Measurements from ENCODE around the gene LCLAT1.
A peak's percentile ranks its signal among the peaks of the same experiment; 100 is the strongest.

The LCLAT1 gene

DNA sequence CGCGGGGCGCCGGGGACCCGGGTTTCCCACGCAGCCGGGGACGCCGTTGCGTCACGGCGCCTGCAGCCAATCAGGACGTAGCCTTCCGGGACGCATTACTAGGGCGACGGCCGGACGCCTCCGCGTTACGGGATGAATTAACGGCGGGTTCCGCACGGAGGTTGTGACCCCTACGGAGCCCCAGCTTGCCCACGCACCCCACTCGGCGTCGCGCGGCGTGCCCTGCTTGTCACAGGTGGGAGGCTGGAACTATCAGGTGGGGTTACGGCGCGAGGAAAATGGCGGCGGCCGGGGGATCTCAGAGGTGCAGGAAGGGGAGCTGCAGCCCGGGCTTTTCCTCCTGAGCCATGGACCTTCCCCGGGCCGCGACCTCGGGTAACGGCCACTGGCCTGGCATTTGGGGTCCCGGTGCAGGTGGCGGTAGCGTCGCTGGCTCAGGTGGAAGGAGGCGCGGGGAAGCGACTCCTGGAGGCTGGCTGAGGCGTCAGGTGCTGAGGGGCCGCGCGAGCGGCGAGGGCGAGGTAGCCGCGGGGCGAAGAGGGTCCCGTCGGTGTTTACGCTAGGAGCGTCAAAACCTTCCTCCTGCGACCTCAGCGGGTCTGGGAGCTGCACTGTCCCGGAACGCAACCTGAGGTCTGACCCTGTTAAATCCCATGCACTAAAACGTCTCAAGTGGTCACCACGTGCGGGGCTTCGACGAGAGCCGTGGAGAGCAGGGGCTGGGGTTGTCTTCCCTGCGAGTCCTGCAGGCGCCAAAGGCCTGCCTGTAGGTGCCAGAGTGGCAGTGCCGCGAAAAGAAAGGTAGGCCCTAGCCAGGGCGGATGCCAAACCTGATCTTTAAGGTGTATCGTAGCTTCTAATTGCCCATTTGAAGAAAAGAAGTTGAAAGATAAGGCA, at the start of gene LCLAT1:
Gene LCLAT1, plus strand, starts transcription at position 98 of the 897 bp plus-strand sequence. CDS start 78,345 bp downstream, outside the sequence.
- peak; percentile 74 to 88 for DNase-seq

DNA sequence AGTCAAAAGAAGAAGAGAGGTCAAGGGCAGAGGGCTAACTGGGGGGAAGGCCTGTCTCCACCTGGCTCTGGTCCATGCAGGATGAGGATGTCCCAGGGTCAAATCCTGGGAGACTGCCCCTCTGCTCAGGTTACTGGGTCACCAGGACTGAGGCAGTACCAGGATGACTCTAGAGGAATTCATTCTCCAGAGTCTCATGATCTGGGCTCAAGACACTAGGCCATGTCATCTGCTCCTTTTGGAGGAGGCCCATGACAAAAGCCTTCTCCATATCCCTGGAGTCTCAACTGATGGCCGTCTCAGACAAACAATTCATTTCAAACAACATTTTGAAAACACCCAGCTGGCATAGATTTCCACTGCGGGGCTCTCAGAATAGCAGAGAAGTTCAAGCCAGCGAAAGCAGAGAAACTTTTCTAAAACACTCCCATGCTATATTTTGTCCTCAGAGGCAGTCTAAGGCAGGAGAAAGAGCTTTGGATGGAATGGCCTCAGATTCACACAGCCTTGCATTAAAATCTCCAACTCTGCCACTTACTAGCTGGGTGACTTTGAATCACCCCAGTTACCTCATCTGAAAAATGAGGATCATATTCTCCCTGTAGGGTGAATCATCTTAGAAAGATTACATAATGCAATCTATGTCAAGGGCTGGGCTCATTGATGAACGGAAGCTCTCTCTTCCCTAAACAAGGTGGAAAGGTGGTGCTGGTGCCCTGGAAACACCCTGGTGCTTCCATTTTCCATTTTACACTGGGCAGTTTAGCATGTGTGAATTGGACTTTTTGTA, 48.8 kb upstream of the LCLAT1 start:
- DNase-seq: peak; percentile 63 to 84

DNA sequence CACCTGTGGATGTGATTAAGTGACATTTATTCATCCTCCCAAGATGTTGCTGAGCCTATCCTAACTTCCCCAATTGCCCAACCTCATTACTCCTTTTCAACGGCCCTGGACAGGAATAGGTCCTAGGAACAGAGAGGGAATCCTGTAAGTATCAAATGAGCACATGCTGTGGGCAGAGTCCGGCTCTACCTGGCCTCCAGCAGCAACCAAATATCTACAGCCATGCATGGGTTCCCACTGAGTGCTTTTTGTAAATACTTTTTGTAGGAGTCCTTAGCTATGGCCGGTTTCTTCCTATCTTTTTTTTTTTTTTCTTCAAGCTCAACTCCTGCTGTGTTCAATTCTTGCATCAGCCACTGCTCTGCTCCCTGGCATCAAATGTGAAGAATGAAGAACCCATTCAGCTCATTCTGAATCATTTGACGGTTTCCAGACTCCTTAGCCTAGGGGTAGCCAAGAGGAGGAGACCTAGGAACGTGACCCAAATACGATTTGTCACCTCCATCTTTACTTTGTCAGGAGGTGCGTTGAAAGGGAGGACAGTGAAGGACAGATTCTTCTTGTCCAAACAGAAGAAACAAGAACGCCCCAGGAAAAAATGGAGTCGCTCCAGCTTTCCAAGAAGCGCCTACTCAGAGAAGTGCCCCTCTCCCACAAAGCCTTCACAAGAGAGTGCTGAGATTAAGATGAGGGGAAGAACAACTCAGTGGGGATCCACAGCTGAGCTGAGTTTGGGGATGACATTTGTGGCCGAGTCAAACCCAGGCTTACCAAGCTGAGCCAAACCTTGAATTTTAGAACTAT, 46.7 kb upstream of the LCLAT1 start:
- DNase-seq: no peak

DNA sequence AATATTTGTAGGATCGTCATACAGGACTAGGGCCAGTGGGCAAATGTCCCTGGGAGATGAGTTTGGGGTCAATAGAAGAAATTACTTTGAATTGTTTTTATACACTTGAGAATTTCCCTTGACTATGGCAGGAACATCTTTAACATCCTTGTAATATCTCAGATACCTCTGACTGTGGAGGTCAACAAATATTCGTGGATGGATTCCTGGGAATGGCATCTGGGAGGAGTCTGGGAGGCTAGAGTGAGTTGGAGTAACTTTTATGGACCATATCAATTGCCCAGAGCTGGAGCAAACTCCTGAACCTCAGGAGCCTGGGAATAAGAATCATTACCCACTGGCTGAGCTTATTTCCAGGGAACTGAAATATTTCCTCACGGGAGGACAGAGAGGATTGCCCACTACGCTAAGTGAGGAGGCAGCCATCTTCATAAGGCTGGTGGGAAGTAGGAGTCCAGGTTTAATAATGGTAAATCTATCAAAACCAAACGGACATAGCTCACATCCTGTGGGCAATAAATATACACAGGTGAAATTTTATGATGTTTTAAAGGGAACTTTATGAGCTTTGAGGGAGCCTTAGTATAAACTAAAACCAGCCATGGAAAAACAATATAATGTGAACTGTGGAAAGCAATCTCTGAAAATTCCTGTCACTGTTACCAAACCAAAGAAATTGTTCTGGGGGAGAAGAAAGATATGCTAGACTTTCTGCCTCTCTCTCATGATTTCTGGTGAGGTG, 44.4 kb upstream of the LCLAT1 start:
- DNase-seq: no peak

DNA sequence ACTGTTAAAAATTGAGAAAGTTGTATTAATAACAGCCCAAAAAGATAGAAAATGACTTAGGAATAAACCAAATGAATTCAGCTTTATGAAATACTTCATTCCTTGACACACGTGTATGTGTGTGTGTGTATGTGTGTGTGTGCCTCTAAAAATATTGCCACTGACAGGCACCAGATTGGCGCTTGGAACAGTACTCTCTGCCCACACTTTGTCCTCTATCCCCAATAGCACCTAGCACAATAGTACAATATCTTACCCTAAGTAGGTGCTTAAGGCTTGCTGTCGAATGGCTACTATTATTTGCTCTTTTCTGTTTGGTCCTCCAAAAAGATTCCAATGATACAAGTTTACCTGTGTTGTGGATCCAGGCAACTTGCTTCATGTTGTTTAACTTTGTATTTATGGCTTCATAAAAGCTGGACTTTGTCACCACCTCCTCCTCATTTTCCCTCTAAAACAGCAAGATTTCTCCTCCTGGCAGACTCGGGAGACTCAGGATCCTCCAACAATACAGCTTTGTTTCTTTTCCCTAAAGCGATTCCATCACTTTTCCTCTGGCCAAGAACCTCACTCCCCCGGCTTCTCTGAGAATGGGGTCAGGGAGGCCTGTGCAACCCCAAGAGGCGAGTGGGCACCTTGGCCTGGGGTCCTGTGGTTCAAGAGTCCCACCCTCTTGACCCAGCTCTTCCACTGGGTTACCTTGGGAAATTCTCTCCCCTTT, 43.3 kb upstream of the LCLAT1 start:
- DNase-seq: no peak

DNA sequence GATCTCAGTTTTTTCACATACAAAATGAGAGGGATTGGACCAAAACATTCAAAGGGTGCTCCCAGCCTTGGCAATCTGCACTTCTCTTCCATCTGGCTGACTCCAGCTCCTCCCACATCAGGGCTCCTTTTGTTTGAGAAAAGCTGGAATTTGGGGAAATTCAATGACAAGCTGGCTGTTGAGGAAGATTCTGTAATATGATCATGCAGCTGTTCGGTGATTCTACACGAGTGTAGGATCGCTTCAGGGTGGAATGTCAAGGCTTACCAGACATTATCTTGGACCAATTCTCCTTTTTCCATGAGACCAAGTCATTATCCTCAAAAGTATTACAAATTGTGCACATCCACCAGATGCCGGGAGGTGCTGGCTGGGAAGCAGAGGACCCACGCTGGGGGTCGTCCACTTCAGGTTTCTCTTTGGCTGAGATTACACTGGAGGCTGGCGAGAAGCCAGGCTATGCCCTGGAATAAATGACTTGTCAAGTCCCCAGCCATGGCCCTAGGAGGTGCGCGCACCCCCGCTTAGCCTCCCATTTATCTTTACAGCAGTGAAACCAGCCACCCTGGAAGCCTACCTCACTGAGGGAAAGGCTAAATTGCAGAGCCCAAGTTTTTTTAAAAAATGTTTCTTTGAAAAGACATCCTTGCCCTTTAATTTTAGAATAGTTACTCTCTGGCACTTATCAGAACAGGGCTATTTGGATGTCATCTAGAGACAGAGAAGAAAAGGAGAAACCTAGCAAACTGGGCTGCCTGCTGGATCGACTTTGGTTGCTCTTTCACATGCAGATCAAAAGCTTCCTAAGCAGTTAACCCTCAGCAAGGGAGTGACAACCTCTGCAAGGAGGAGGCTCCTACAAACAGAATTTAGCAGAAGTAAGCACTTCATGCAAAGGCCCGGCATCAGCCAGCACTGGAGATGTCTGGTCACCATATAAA, 42.5 kb upstream of the LCLAT1 start:
- DNase-seq: no peak

DNA sequence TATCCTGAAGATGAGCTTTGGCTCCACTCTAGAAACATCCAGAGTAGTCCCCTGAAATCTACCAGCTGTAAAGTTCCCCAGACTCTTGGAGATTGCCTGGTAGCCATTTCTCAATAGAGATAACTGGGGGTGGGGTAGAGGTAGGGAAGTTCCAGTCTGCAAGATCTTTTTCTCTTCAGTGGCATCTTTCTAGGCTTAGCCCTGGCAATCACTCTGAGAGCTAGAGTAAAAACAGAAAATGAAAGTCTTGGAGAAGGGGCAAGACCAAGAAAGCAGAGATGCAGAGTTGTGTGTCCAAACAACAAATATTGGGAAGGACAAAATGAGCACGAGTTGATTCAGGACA, 41.8 kb upstream of the LCLAT1 start:
- peak; percentile 52 to 84 for DNase-seq

DNA sequence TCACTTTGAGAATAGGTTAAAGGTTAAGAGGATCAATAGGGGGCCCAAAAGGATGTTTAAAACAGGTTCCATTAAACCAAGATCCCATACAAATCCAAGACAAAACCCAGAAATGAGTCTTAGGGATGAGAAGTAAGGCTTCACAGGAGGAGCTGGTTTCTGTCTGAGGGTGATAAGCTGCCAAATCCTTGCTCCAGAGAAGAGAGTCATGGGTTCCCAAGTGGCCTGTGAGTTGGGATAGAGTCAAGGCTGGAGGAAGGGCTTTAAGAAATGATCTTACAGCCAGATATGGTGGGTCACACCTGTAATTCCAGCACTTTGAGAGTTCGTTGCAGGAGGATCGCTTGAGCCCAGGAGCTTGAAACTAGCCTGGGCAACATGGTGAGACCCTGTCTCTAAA, 40.2 kb upstream of the LCLAT1 start:
- no peak for DNase-seq

DNA sequence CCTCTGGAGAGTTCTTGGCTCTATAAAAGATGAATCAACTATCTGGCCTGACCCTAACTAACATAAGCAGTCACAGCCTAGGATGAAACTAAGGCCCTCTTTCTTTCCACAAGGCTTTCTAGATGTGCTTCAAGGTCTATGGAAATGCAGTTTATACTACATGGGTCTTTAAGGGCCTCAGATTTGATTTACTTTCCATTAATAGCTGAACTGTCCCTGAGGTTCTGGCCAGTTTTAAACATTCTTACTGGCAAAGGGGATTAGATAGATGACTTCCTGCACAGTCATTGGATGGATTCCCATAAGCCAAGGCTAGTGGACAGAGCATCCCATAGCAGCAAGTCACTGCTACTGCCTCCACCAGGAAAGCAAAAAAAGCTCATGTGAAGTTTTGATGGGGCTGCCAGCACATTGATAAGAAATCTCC, 38.1 kb upstream of the LCLAT1 start:
- DNase-seq: no peak

DNA sequence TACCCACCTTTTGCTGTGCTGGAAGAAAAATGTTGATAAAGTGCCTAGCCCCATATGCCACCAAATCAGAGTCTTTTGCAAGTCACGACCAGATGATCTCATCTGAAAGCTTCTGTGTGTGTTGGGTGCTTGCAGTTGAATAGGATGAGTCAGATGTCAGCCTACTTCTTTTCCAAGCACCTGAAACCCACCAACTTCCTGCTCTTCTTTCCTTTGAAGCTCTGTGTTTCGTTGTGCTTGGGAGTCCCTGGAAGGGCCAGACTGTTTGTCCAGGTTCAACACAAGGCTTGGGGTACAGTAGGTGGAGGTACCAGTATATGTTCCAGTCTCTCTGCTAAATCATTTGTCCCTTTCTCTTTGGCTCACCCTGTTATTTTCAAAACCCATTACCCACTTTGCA, 36.8 kb upstream of the LCLAT1 start:
- peak in 1 of 2 donors; percentile 44 for DNase-seq

DNA sequence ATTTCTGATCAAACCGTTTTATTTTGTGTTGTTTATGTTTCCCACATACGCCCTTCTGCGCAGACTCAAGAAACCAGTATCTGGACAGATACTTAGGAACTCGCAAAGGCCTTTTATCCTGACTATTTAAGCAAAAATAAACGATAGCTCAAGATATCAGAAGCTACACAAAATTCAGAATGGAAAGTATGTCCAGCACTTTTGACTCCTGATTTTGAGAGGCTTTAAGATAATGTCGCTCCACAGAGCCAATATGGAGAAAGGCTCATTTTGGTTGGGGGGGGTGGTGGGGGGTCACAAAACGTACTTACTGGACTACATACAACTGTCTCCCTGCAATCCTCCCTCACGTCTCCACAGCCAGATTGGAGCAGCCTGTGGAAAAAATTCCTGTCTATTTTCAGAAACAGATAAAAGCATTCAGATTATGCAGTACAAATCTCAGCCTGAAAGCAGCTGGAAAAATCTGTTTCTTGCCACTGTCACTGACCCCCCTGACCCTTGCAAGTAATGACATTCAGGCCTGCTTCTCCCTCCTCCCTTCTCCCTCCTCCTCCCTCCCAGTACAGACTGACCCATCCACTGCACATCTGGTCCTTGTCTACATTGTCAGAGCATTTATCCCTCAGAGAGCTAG, 34.9 kb upstream of the LCLAT1 start:
- DNase-seq: no peak

DNA sequence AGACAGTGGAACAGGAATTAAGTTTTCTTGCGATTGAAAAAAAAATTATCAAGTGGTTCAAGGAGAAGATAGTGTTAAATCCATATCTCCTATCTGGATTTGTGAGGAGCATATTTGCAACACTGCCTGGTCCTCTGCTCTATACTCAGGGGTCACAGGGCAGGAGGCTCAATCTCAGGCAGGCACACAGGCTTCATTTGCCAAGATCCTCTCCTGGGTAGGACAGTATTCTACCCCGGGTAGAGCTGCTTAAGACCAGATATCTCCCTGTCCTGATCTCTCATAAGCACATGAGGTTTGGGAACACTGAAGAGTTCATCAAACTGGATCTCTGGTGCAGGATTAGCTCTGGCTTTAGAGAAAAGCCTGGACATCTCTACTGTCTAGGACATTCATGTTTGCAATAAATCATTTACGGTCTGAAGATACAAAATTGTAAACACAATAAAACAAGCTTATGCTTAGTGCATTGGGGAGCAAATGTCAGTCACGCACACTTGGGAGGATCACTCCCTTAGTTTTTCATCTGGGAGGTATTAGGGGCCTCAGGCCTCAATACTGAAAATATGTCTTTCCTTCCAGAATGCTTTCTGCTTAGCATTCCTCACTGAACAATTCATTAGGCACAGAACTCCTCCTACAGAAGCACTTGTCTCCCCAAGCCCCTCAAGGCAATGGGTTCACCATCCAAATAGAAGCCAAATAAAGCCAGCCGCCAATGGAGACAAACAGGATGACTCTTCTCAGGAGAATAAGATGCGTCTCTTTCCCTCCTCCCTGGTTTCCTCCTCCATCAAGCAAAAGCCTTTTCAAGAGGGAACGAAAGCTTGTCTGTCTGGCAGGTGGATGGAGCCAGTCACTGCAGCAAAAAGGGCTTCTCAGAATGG, 34.1 kb upstream of the LCLAT1 start:
- DNase-seq: no peak

DNA sequence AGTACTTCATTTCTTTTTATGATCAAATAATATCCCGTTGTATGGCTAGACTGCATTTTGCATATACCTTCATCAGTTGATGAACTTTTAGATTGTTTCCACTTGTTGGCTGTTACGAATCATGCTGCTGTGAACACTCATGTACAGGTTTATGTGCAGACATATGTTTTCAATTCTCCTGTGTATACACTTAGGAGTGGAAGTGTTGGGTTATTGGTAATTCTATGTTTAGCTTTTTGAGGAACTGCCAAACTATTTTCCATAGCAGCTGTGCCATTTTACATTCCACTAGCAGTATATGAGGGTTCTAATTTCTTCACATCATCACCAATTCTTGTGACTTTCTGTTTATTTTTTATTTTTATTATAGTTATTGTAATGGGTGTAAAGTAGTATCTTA, 32.1 kb upstream of the LCLAT1 start:
- DNase-seq: no peak

DNA sequence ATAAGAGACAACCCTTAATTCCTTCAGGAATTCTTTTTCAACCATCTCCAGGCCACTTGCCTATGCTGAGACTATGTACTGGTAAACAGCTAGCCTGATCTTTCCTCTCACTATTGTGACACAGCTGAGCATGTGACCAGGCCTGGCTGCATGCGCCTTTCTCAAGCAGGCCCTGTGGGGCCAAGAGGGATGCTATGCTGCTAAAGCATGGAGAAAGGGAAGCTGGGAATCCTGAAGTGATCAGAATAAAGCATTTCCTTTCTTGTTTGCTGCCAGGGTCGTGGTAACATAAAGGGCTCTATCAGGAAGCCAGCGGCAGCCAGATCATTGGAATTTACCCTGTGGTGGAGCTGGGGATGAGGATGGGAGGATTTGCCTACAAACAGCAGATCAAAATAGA, 29.8 kb upstream of the LCLAT1 start:
- DNase-seq: no peak

DNA sequence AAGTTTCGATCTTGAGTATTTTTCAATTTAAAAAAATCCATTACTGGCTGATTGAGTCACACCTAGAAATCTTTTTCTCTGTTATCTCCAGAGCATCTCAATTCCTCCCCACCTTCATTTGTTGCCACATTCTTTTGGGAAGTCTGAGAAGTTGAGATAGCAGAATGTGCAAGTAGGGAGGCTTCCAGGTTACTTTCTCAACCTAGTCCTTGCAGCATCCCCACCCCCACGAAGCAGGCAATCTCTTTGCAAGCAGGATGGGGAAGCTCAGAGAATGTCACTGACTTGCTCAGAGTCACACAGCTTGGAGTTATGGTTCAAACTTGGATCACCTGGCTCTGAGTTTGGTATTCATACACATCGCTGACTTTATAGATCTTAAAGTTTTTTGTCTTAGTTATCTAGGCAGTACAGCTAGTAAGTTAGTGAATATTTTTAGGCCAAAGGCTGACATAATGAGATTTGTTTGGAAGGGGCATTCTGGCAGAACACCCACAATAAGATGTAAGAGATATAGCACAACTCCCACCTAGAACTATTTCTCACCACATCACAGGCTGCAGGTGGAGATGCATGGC, 25.9 kb upstream of the LCLAT1 start:
- no peak for DNase-seq

DNA sequence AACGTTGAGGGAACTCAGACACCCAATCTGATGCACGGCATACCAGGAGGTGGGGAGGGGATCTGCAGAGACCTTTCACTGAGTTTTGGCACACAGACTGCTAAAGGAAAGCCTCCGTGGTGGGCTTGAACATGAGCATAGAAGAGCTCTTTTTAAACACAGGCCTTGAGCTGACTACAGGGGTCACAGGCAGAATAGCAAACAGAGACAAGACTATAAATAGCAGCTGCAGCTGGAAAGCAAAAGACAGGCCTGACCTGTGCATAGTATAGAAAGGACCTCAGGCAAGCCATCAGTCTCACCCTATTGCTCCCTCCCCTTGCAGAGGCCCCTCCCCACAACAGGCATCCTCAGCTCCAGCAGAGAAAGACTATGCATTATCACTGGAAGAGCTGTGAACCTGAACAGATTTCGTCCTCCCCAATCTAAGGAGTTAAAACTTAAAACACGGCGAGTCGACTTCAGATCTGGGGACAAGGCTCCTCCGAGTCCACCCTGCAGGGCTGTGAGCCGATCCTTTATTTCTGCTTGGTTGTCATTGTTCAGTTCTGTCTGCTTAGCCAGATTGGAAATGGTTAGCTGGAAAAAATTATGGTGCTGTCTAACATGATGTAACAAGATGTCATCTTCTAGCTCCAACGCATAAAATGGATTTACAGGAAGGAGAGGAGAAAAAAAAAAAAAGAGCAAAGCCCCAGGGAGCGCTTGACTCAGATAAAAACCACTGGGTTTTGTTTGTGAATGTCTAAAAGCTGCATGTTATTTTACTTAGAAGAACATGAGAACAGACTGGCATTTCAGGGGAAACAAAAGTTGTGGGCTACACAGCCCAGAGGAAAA, 25.2 kb upstream of the LCLAT1 start:
- DNase-seq: no peak

DNA sequence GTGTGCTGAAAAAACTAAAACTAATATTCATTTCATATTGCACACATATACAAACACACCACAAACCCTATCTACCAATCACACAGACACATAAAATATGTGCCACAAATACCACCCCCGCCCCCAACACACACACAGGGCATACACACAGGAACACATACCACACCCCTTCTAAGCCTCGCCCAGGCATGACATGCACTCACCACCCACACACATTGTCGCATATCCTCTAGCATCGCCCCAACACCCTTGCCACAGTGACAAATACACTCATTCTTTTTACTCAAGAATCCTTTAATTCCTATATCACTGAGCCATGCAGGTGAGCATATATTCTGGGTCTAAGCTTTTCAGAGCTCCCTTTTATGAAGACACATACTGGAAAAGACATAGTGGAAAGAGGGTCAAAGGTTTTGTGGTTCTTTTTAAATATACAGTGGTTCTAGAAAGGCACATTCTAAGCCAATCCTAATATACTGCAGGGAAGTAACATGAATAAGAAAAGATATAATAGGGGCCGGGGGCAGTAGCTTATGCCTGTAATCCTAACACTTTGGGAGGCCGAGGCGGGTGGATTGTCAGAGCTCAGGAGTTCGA, 24.5 kb upstream of the LCLAT1 start:
- DNase-seq: peak; percentile 53 to 68
